Breast epithelium (tissue), 3 donors: ENCODE results near the gene KLHL41.
"Not testable (repeated sequence)": the region's sequence is repeated elsewhere in the genome, so short reads cannot be mapped to it uniquely, and the experiment has no call there.

Source experiments
- POLR2AphosphoS5 ChIP-seq, 3 donors: sonication (generic); formaldehyde crosslinking; IDR thresholded peaks; one replicate each; pipeline ENCODE4 v1.6.1; 2017; ENCODE audit warnings: antibody characterized with exemption in 3 of 3
- TF ChIP-seq, protein P1 (sequence below), 3 donors: fragments of 450-650 bp; IDR thresholded peaks; one replicate each; pipeline ENCODE4 v1.5.1; 2016 to 2017; ENCODE audit warnings: antibody characterized with exemption in 3 of 3, mild to moderate bottlenecking in 3 of 3, moderate library complexity in 3 of 3

DNA sequence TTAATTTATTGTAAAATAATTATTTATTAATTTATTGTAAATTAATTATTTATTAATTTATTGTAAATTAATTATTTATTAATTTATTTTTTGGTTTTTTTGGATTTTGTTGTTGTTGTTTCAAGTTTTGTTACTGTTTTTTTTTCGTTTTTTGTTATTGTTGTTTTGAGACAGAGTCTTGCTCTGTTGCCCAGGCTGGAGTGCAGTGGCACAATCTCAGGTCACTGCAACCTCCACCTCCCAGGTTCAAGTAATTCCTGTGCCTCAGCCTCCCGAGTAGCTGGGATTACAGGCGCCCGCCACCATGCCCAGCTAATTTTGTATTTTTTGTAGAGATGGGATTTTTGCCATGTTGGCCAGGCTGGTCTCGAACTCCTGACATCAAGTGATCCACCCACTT is 52.6 kb downstream of the KLHL41 start:
- TF ChIP-seq, protein P1, sequence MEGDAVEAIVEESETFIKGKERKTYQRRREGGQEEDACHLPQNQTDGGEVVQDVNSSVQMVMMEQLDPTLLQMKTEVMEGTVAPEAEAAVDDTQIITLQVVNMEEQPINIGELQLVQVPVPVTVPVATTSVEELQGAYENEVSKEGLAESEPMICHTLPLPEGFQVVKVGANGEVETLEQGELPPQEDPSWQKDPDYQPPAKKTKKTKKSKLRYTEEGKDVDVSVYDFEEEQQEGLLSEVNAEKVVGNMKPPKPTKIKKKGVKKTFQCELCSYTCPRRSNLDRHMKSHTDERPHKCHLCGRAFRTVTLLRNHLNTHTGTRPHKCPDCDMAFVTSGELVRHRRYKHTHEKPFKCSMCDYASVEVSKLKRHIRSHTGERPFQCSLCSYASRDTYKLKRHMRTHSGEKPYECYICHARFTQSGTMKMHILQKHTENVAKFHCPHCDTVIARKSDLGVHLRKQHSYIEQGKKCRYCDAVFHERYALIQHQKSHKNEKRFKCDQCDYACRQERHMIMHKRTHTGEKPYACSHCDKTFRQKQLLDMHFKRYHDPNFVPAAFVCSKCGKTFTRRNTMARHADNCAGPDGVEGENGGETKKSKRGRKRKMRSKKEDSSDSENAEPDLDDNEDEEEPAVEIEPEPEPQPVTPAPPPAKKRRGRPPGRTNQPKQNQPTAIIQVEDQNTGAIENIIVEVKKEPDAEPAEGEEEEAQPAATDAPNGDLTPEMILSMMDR (IDR thresholded peaks at IDR 0.05) = not testable (repeated sequence)
- not testable (repeated sequence) for TF ChIP-seq POLR2AphosphoS5 (IDR thresholded peaks at IDR 0.05)
